HepG2 (cell line): ENCODE results near the gene SAMD4A.

Source experiments
- CAMTA2 ChIP-seq: sonication (generic); formaldehyde crosslinking; IDR thresholded peaks from 2 replicates; pipeline ENCODE4 v1.4.0; 2020; ENCODE audit warnings: mild to moderate bottlenecking, missing genetic modification reagents, borderline replicate concordance
- CHD2 ChIP-seq: IDR thresholded peaks from 2 replicates; pipeline ENCODE4 v1.6.1; 2011; ENCODE audit warnings: low read depth, low read length, improper control_type of control experiment
- ETV6 ChIP-seq: sonication (generic); formaldehyde crosslinking; conservative IDR thresholded peaks from 2 replicates; pipeline ENCODE4 v1.4.0; 2020; ENCODE audit warnings: missing genetic modification reagents
- GABPA ChIP-seq, 2 experiments: IDR thresholded peaks; 2 replicates each; pipeline ENCODE4 v1.6.1; 2011 to 2016; ENCODE audit warnings: low read depth in 2 of 2, low read length in 1 of 2, missing biosample characterization in 1 of 2, missing genetic modification characterization in 1 of 2
- NFKB2 ChIP-seq: sonication (generic); formaldehyde crosslinking; IDR thresholded peaks from 2 replicates; pipeline ENCODE4 v1.4.0; 2020; ENCODE audit warnings: missing genetic modification reagents, borderline replicate concordance
- PAX8 ChIP-seq: sonication (generic); formaldehyde crosslinking; IDR thresholded peaks from 2 replicates; pipeline ENCODE4 v1.8.0; 2022; ENCODE audit warnings: mild to moderate bottlenecking, missing genetic modification reagents, borderline replicate concordance
- POLR2A ChIP-seq, 2 experiments: IDR thresholded peaks; 2 replicates each; pipeline ENCODE4 v1.6.1; 2011; ENCODE audit warnings: low read depth in 2 of 2, low read length in 2 of 2, mild to moderate bottlenecking in 1 of 2, moderate library complexity in 1 of 2; ENCODE audit not compliant: insufficient read depth in 1 of 2
- TP53 ChIP-seq: sonication (generic); formaldehyde crosslinking; conservative IDR thresholded peaks from 2 replicates; pipeline ENCODE4 v1.4.0; 2020; ENCODE audit warnings: missing genetic modification reagents
- TRAFD1 ChIP-seq: sonication (generic); formaldehyde crosslinking; IDR thresholded peaks from 2 replicates; pipeline ENCODE4 v1.5.1; 2020; ENCODE audit warnings: missing genetic modification reagents, mild to moderate bottlenecking, borderline replicate concordance
- XRCC5 ChIP-seq: fragments of 200-400 bp; formaldehyde crosslinking; optimal IDR thresholded peaks from 2 replicates; pipeline ENCODE3; 2017; ENCODE audit warnings: mild to moderate bottlenecking, low read length
- ZBTB34 ChIP-seq: sonication (generic); formaldehyde crosslinking; IDR thresholded peaks from 2 replicates; pipeline ENCODE4 v1.8.0; 2022; ENCODE audit warnings: mild to moderate bottlenecking, missing genetic modification reagents
- ZNF280D ChIP-seq: sonication (generic); formaldehyde crosslinking; IDR thresholded peaks from 2 replicates; pipeline ENCODE4 v1.5.1; 2020; ENCODE audit warnings: mild to moderate bottlenecking, missing genetic modification reagents
- TF ChIP-seq, protein P1 (sequence below): sonication (generic); formaldehyde crosslinking; IDR thresholded peaks from 2 replicates; pipeline ENCODE4 v1.5.0; 2020; ENCODE audit warnings: mild to moderate bottlenecking, missing genetic modification reagents, moderate library complexity

DNA sequence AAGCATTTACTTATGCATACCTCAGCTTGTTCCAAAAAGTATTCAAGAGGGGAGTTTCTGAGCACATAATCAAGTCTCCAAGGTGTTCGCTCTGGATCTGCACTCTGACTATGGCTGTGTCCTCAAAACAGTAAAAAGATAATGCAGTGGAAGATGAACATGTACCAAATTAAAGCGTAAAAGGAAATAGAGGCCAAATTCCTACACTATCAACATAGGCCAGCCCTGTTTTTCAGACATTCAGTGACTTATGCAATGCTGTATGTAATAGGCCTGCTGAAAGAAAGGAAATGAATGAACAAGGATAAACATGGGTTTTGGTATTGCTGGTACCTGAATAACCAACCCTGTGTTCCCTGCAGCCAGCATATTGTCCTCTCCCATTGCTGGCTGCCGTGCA lies 115.7 kb downstream of the SAMD4A start:
- no peak for TF ChIP-seq POLR2A (IDR thresholded peaks at IDR 0.05; ENCODE audit: insufficient read depth in 1 of 2, low read depth in 2 of 2, low read length in 2 of 2)
- TF ChIP-seq XRCC5, result no peak
- no peak for TF ChIP-seq GABPA (IDR thresholded peaks at IDR 0.05; ENCODE audit: low read depth, low read length)
- TF ChIP-seq GABPA (CRISPR knock-in tag; IDR thresholded peaks at IDR 0.05; ENCODE audit: low read depth), result no peak
- no peak for TF ChIP-seq TP53 (CRISPR knock-in tag)
- no peak for TF ChIP-seq TRAFD1
- TF ChIP-seq PAX8 (CRISPR knock-in tag), result no peak
- no peak for TF ChIP-seq ZNF280D
- TF ChIP-seq, protein P1, sequence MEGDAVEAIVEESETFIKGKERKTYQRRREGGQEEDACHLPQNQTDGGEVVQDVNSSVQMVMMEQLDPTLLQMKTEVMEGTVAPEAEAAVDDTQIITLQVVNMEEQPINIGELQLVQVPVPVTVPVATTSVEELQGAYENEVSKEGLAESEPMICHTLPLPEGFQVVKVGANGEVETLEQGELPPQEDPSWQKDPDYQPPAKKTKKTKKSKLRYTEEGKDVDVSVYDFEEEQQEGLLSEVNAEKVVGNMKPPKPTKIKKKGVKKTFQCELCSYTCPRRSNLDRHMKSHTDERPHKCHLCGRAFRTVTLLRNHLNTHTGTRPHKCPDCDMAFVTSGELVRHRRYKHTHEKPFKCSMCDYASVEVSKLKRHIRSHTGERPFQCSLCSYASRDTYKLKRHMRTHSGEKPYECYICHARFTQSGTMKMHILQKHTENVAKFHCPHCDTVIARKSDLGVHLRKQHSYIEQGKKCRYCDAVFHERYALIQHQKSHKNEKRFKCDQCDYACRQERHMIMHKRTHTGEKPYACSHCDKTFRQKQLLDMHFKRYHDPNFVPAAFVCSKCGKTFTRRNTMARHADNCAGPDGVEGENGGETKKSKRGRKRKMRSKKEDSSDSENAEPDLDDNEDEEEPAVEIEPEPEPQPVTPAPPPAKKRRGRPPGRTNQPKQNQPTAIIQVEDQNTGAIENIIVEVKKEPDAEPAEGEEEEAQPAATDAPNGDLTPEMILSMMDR (CRISPR knock-in tag), result no peak
- TF ChIP-seq CHD2, result no peak
- TF ChIP-seq ZBTB34 (CRISPR knock-in tag), result no peak
- no peak for TF ChIP-seq CAMTA2 (CRISPR knock-in tag)
- TF ChIP-seq NFKB2, result no peak
- TF ChIP-seq ETV6, result no peak
